ENCODE data around the gene BCAS3.

Gene BCAS3

GRCh38 chr17:61383689-61384201, 706.1 kb downstream of the BCAS3 start:
- DNase-seq (ENCODE audit: low read depth, low spot score): no peak

GRCh38 chr17:61384354-61384691, 706.7 kb downstream of the BCAS3 start:
- DNase-seq (ENCODE audit: low read depth, low spot score): no peak

- no peak for DNase-seq (ENCODE audit: low read depth, low spot score)
Measured at GRCh38 chr17:61384692-61385576, 707.3 kb downstream of the BCAS3 start.

- DNase-seq (ENCODE audit: low read depth, low spot score): no peak
Measured at GRCh38 chr17:61385577-61386236, 708.1 kb downstream of the BCAS3 start.

- no peak for DNase-seq (ENCODE audit: low read depth, low spot score)
Measured at GRCh38 chr17:61386251-61386650, 708.6 kb downstream of the BCAS3 start.

- DNase-seq (ENCODE audit: low read depth, low spot score): no peak
Measured at GRCh38 chr17:61387011-61387410, 709.4 kb downstream of the BCAS3 start.

GRCh38 chr17:61387511-61388305, 710.1 kb downstream of the BCAS3 start:
- DNase-seq (ENCODE audit: low read depth, low spot score): no peak

GRCh38 chr17:61388561-61389356, 711.1 kb downstream of the BCAS3 start:
- DNase-seq (ENCODE audit: low read depth, low spot score): no peak

- no peak for DNase-seq (ENCODE audit: low read depth, low spot score)
Measured at GRCh38 chr17:61389670-61390478, 712.2 kb downstream of the BCAS3 start.

GRCh38 chr17:61390479-61390791, 712.8 kb downstream of the BCAS3 start:
- DNase-seq (ENCODE audit: low read depth, low spot score): no peak

- no peak for DNase-seq (ENCODE audit: low read depth, low spot score)
Measured at GRCh38 chr17:61391595-61392291, 714.1 kb downstream of the BCAS3 start.

GRCh38 chr17:61392679-61393078, 715.0 kb downstream of the BCAS3 start:
- DNase-seq (ENCODE audit: low read depth, low spot score): no peak

GRCh38 chr17:61393550-61393903, 715.9 kb downstream of the BCAS3 start:
- no peak for DNase-seq (ENCODE audit: low read depth, low spot score)

- no peak for DNase-seq (ENCODE audit: low read depth, low spot score)
Measured at GRCh38 chr17:61393904-61394629, 716.4 kb downstream of the BCAS3 start.

- no peak for DNase-seq (ENCODE audit: low read depth, low spot score)
Measured at GRCh38 chr17:61394630-61395408, 717.2 kb downstream of the BCAS3 start.

GRCh38 chr17:61395409-61395982, 717.8 kb downstream of the BCAS3 start:
- no peak for DNase-seq (ENCODE audit: low read depth, low spot score)

GRCh38 chr17:61395983-61396585, 718.4 kb downstream of the BCAS3 start:
- no peak for DNase-seq (ENCODE audit: low read depth, low spot score)

- no peak for DNase-seq (ENCODE audit: low read depth, low spot score)
Measured at GRCh38 chr17:61396586-61397085, 719.0 kb downstream of the BCAS3 start.

Measured in smooth muscle cell of the brain vasculature (primary cell).